ENCODE results near the gene ANKRD22. TPM values are rescaled to one million over a fixed set of nuclear protein-coding genes. Genes with fewer than 3 reads are reported as not detected.

Gene ANKRD22
- total RNA-seq, 1 experiment from 2014 or later = 4.9 TPM

- POLR2A ChIA-PET (ENCODE audit: unreplicated experiment) = no interaction called here
- Histone ChIP-seq H3K4me2 (no peak overlapping the region), H3K36me3 (ENCODE audit: low read depth) (0 out of 2 replicates have a peak, but pooled peaks cover 4% of the 10 kb centered on the region), H3K9me2 (ENCODE audit: insufficient read depth) (no peaks in the 10 kb centered on the region), H3K27ac (no peak overlapping the region), H3K4me3 (no peak overlapping the region), H3K79me2 (ENCODE audit: low read depth) (no peaks in the 10 kb centered on the region), H2AFZ (no peak overlapping the region), H3F3A (ENCODE audit: insufficient read depth, low read depth) (no peaks in the 10 kb centered on the region), H3K4me1 (replicated peaks; ENCODE audit: insufficient read depth) (peaks cover 8% of the 10 kb centered on the region), H3K27me3 (ENCODE audit: insufficient read depth, low read depth) (no peaks in the 10 kb centered on the region), H3K9me3 (ENCODE audit: insufficient read depth, low read depth) (no peaks in the 10 kb centered on the region), H4K20me1 (ENCODE audit: insufficient read depth) (no peaks in the 10 kb centered on the region)
- DNase-seq = no peak
- BruUV-seq (replicated peaks) = no TSS peak
- TF ChIP-seq EZH2 (IDR thresholded peaks at IDR 0.05; ENCODE audit: low read depth) = no peak
- no peak for TF ChIP-seq CTCF (conservative IDR thresholded peaks at IDR 0.05)
- CTCF ChIA-PET = no interaction called here
- intact Hi-C loops (cut with micrococcal nuclease; ENCODE audit: unreplicated experiment) = loop anchor here (10.0 kb wide), 1 partner anchor 266 kb away; no protein-coding TSS in a partner anchor
These were observed 20.9 kb downstream of the ANKRD22 start for GRCh38 chr10:88830643-88831268.

- no peak for DNase-seq
- TF ChIP-seq EZH2 (IDR thresholded peaks at IDR 0.05; ENCODE audit: low read depth) (no peak), CTCF (conservative IDR thresholded peaks at IDR 0.05) (no peak)
- no peak overlapping the region for H3K4me2 ChIP-seq
- H3K79me2 ChIP-seq (ENCODE audit: low read depth) = no peaks in the 10 kb centered on the region
- H3K9me3 ChIP-seq (ENCODE audit: insufficient read depth, low read depth) = no peaks in the 10 kb centered on the region
- no peak overlapping the region for H2AFZ ChIP-seq
- peaks cover 8% of the 10 kb centered on the region for H3K4me1 ChIP-seq (replicated peaks; ENCODE audit: insufficient read depth)
- no peaks in the 10 kb centered on the region for H3K27me3 ChIP-seq (ENCODE audit: insufficient read depth, low read depth)
- H3K27ac ChIP-seq = no peak overlapping the region
- intact Hi-C loops (cut with micrococcal nuclease; ENCODE audit: unreplicated experiment) = no loop called here
- no peak overlapping the region for H3K4me3 ChIP-seq
- BruUV-seq (replicated peaks) = no TSS peak
- no peaks in the 10 kb centered on the region for H3K9me2 ChIP-seq (ENCODE audit: insufficient read depth)
- no peaks in the 10 kb centered on the region for H4K20me1 ChIP-seq (ENCODE audit: insufficient read depth)
- POLR2A ChIA-PET (ENCODE audit: unreplicated experiment) = no interaction called here
- H3F3A ChIP-seq (ENCODE audit: insufficient read depth, low read depth) = no peaks in the 10 kb centered on the region
- H3K36me3 ChIP-seq (ENCODE audit: low read depth) = 0 out of 2 replicates have a peak, but pooled peaks cover 4% of the 10 kb centered on the region
- CTCF ChIA-PET = no interaction called here
These were observed 23.3 kb downstream of the ANKRD22 start for GRCh38 chr10:88828310-88828709.

GRCh38 chr10:88827671-88828070 is 24.0 kb downstream of the ANKRD22 start:
- peaks cover 8% of the 10 kb centered on the region for H3K4me1 ChIP-seq (replicated peaks; ENCODE audit: insufficient read depth)

More at GRCh38 chr10:88827671-88828070, 24.0 kb downstream of the ANKRD22 start:
- no peaks in the 10 kb centered on the region for H3F3A ChIP-seq (ENCODE audit: insufficient read depth, low read depth)
- POLR2A ChIA-PET (ENCODE audit: unreplicated experiment) = no interaction called here
- no peaks in the 10 kb centered on the region for H3K79me2 ChIP-seq (ENCODE audit: low read depth)
- H3K9me2 ChIP-seq (ENCODE audit: insufficient read depth) = no peaks in the 10 kb centered on the region
- H3K36me3 ChIP-seq (ENCODE audit: low read depth) = 0 out of 2 replicates have a peak, but pooled peaks cover 4% of the 10 kb centered on the region
- no peak overlapping the region for H3K4me2 ChIP-seq
- CTCF ChIA-PET = no interaction called here
- BruUV-seq (replicated peaks) = no TSS peak
- no peak overlapping the region for H3K4me3 ChIP-seq
- no peak overlapping the region for H2AFZ ChIP-seq
- no peak overlapping the region for H3K27ac ChIP-seq
- no peaks in the 10 kb centered on the region for H3K9me3 ChIP-seq (ENCODE audit: insufficient read depth, low read depth)
- no peak for TF ChIP-seq EZH2 (IDR thresholded peaks at IDR 0.05; ENCODE audit: low read depth)
- TF ChIP-seq CTCF (conservative IDR thresholded peaks at IDR 0.05) = no peak
- intact Hi-C loops (cut with micrococcal nuclease; ENCODE audit: unreplicated experiment) = no loop called here
- no peaks in the 10 kb centered on the region for H4K20me1 ChIP-seq (ENCODE audit: insufficient read depth)
- no peak for DNase-seq
- H3K27me3 ChIP-seq (ENCODE audit: insufficient read depth, low read depth) = no peaks in the 10 kb centered on the region

All from PC-9 (cell line).